ENCODE results near the gene TBX4.

The TBX4 gene

DNA sequence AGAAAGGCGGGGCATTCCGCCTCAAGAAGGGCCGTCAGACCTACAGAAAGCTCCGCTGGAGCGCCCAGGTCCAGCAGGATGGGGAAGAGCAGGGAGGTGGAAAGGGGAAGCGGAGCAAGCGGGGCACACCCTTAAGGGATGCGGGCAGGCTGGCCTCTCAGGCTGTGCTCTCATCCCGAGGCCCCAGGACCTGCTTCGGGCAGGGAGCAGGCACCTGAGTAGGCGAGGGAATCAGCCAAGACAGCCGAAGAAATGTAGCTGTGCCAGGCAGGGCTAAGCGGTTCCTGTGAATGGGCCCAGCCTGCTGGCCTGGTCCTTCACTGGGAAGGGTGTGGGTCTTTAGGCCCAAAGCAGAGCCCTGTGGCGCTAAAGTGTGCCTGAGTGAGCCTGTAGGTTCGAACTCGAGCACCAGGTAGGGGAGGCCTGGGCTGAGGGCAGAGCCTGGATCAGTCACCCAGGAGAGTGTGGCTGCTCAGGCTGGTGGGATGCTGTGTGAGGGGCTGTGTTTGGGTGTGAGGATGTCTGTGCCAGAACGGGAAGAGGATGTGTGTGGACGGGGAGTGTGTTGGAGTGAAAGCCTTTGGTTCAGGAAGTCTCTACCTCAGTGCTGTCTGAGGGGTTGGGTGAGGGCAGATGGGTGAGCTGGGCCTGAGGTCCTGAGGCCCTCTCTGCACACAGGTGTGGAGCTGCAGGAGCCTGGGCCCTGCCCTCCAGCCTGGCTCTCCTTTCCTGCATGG, 3.3 kb downstream of the TBX4 start:
- no peak for DNase-seq

DNA sequence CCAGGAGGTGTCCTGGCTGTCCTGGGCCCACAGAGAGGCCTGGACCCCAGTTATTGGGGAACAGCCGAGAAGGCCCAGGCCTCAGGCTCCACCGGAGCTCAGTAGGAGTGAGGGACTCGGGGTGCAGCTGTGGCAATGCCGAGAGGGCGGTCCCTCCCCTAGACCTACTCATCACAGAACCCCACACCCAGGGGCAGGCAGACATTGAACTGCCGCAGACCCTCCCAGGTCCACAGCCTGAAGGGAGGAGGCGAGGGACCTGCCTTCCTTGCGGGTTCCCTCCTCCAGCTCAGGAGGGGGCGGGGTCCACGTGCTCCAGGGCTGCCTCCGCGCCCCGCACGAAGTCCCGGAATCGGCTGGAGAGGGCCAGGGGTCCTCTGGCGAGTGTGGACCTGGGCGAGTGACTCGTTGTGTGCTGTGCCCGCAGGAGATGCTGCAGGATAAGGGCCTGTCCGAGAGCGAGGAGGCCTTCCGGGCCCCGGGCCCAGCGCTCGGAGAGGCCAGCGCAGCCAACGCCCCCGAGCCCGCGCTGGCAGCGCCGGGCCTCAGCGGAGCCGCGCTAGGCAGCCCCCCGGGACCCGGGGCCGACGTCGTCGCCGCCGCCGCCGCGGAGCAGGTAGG, 3.9 kb downstream of the TBX4 start:
- DNase-seq: no peak

DNA sequence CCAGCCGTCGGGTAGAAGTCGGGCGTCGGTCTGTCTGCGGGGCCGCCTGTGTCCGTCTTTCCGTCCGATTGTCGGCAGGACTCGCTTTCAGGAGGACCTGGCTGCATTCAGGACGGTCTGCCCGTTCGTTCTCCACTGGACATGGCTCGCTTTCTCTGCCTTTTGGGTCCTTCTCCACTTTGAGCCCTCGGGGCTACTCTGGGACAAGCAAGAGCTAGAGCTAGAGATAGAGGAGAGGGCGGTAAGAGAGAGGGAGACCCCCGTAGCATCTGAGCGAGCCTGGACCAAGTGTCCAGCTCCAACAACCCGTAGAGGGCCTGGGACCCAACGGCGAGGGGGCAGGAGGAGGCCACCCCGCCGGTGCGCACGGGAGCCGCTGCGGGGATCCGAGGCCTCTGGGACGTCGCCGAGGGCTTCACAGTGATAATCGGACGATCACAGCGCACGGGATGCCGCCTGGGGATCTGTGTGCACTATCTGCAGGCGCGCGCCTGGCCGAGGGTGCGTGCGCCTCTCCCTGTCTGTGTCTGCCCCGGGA, 4.5 kb downstream of the TBX4 start:
- no peak for DNase-seq

DNA sequence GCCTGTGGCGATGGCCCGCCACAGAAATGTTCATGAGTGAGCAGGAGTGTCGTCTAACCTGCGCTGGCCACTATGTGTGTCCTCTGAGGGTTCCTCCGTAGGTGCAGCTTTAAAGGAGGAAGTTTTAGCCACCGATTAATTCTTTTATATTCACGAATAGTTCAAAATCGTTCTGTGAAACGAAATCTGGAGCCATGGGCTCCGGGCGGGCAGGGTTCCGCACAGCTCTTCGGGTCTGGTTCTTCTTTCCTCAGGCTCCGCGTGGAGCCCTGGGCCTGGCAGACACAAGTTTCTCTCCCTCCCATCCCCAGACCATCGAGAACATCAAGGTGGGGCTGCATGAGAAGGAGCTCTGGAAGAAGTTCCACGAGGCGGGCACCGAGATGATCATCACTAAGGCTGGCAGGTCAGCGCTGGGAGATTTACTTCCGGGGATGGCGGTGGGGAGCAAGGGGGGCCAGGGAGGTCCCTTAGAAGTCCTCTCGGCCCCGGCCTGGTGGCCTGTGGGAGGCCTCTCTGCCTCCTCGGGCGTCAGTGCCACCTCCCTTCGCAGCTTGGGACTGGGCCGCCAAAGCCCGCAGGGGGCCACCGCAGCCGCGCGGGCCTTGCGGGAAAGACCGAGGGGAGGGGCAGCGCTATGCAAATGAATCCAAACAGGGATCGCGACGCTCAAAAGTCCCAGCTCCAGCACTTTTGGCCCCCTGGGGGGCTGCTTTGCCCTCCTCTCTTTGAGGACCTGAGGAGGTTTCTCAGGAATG, 5.2 kb downstream of the TBX4 start:
- no peak for DNase-seq

DNA sequence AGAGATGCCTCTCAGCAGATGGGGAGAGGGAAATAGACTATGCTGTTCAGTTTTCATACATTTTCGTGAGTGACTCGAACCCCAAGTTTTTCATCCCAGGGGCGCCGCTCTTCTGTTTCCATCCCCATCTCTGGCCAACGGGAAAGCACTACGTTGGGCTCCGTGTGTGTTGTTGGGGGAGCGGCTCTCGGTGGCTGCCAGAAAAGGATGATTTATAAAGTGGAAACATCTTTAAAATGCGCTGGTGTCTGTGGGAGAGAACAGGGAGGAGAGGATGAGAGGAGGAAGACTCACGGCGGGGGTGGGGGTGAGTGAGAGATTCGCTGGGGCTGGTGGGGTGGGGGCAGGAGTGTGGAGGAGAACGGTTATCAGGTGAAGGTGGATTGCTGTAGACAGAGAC, 5.8 kb downstream of the TBX4 start:
- no peak for DNase-seq

DNA sequence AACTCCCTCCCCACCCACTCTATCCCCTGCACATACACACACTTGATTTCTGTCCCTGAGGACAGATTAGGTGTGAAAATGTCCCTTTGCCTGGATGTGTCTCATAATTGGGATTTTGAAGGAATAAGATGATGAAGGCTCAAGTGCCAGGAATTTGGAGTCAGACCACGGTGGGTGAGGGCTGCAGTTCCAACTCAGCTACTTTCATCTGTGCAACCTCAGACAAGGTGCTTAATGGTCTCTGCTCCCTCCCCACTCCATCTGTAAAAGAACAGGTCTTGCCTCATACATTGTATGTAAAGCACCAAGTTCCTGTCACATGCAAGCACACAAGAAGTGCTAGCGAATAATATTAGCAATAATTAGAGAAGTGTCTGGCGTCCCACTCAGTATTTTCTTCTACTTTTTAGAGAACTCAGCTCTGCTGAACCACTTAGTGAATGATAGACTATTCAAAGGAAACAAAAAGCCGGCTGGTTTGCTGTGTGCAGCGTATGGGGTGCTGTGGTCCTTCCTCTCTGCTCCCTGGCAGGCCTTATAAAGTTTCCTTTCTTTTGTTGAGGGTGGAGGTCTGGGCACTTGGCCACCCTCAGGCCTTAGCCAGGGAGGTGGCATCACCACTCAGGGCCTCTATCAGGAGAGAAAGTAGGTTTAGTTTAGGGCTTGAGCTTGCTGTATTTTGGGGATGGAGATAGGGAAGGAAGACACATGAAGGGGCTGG, 6.4 kb downstream of the TBX4 start:
- no peak for DNase-seq

DNA sequence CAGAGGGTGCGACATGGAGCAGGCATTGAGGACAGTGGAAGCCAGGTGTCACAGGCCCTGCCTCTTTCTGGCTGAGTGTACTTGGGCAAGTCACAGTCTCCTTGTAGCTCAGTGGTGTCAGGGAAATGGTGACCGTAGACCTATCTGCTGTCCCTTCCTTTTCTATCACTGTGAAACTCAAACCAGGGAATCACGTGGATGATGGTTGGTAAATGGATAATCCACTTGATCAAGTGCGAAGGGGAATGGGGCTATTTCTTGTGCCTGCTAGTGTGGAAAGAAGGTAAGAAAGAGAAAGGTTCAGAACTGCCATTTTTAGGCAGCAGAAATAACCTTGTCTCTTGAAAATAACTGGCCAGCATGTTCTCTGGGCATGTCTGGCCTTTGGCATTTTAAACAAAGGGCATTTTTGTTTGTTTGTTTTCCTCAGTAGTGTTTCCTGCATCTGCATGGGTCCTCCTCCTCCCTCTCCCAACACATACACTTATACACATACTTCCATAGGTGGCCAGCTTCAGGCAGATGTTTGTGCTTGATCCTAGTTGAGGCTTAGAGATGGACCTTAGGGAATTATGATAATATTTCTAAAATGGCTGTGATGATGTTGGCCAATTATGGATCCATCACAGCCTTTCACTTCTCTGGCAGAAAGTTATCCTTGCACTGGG, 7.1 kb downstream of the TBX4 start:
- no peak for DNase-seq

DNA sequence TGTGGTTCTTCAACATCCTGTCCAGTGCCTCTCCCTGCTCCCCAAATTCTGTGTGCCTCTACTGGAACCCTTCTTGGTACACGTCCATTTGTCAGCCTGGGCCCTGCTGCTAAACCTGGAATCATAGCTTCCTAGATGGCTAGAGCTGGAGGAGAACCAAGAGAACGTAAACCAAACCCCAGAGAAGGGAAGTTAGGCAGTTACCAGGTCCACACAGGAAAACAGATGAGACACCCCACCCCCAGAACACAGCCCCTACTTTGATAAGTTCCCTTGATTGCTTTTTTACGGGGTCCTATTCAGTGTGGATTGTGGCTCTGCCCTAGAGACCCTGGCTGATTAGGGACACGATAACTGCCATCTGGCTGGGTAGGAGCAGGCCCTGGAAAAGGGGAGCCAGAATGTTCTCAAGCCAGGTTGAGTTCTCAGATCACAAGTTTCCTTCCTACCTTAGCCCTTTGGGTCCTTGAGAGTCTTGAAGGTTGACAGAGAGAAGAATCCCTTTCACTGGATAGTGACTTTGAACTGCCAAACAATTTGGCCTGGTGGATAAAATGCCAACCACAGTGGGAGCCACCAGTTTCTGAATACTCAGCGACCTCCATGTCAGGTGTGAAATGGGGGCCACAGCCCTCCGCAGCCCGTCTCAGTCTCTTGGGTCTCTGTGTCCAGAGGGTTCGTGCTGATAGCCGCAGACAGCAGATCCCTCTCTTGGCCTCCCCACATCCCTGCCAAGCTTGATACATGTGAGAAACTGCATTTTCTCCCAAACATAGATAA, 7.9 kb downstream of the TBX4 start:
- DNase-seq: no peak

DNA sequence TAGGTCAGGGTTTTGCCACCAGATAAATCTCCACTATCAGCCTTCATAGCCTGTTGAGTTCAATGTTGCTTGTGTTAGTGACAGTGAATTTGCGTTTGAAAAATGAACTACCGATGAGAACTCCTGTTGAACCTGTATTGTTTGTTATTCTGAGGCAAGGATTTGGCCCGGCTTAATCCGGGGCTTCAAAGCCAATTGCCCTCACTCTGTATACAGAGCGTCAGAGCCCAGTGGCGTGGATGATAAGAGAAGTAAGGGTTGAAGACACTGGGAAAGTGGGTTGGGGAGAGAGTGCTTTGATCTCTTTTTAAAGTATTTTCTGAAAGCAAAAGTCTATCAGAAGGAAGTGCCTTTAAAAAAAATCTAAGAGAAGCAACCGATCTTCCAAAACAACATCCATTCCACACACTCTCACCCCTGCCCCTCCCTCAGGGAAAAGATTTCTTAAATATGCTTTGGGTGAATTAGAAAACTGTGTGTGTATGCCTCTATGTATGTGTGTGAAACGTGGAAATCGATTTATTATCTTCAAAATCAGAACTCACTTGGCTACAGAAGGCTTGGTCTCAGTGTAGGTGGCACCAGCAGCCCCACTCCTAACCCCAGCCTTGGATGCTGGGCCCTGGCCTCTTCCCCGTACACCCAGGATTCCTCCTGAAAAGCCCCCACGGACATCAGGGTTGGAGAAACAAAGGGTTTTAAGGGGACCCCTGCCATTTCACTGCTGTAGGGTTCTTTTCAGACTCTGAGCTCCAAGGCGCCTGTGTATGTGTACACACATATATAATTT, 8.8 kb downstream of the TBX4 start:
- DNase-seq: peak; percentile 67

DNA sequence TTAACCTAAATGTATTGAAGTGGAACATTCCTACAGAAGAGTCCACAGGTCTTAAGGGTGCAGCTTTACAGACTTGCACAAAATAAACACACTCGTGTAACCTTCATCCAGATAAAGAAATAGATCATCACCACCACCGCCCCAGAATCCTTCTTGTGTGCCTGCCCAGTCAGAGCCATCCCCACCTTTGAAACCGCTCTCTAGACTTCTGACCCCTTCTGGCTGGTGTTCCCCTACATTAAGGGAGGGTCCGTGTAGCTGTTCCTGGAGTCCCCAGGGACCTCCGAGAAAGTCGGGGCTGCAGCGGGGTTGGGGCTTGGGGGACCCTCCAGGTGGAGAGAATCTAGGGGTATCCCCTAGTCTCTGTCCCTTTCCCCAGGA, 9.4 kb downstream of the TBX4 start:
- no peak for DNase-seq

DNA sequence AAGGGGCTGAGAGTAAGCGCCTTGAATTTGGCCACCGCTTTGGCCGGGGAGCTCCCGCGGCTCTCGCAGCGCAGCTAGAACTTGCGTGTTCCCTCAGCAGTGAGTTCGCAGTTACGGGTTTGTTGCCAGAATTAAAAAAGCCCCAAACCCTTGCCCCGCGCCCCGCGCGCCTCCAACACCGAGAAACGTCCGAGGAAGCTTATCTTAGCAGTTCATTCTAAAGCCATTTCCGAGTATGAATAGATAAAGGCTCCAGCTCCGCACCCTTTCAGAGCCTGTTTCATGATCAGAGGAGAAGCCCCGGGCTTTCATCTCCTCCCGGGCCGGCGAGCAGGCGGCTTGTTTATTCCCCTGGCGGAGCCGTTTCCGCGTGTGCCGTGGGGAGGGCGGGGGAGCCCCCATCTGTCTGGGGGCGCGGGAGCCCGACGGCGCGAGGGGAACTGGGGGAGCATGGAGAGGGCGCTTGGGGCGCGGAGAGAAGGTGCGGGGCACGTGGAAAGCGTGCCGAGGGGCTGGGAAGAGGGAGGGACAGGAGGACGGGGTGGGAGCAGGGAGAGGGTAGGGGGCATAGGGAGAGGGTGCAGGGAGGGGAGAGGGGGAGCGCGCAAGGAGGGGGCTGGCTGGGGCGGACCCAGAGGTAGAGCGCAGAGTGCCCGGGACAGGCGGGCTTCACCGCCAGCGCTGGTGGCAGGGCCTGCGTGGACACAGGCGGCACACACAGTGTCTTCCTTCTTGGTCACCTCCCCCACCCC, 9.9 kb downstream of the TBX4 start:
- DNase-seq: no peak

DNA sequence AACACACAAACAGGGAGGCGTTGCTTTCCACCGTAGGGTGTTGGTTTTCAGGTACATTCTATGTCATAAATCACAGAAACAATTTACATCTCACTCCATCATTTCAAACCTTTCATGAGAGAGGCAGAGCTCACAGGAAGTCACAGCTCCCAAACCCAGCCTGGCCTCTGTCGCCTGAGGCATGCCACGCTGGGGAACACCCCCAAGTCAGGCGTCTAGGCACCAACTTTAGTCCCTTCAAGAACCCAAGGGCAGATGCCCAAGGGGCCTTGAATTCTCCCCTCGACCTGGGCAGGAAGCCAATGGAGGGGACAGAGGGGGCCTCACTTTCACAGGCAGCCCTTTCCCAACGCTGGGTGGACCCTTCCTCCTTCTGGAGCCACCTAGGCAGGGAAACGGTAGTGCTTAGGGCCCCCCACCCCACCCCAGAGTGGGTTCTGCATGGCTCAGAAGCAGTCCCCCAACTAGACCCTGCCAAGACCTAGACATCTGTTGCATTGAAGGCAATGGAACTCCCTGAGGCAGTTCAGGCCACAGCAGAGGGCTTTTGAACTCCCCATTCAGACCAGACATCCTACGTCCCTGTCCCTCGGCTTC, 10.6 kb downstream of the TBX4 start:
- no peak for DNase-seq

DNA sequence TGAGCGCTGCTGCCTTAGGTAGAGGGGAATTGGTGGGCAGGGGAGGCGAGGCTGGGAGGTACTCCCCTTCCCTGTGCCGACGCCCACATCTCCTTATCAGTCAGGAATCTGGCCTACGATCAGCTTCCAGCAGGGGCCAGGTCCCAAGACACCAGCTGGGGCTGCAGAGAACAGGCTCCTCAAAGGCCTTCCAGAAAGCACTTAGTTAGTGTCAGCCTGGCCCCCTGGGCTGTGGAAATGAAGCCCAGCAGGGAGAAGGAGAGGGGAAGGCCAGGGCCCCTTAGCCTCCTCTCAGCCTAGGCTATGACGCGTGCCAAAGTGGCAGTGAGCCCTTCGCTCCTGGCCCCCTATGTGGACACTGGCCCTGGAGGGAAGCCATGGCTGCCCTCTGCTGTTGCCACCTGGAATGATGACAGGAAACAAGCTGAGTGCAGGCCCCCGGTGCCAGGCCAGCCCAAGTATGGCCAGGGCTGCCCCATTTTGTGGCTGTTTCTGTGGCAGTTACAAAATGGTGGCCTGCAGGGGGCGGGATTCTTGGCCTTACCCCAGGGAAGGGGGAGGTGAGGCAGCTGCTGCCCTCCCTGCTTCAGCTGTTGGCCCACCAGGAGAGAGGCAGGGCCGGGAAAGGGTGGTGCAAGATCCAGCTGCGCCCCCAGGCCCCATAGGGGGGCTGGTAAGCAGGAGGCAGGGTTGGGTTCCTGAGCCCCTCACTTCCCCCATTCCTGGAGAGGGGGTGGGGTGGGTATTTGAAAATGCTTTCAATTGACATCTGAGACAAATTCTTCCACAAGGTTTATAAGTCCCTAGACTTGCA, 11.3 kb downstream of the TBX4 start:
- peak; percentile 18 for DNase-seq

DNA sequence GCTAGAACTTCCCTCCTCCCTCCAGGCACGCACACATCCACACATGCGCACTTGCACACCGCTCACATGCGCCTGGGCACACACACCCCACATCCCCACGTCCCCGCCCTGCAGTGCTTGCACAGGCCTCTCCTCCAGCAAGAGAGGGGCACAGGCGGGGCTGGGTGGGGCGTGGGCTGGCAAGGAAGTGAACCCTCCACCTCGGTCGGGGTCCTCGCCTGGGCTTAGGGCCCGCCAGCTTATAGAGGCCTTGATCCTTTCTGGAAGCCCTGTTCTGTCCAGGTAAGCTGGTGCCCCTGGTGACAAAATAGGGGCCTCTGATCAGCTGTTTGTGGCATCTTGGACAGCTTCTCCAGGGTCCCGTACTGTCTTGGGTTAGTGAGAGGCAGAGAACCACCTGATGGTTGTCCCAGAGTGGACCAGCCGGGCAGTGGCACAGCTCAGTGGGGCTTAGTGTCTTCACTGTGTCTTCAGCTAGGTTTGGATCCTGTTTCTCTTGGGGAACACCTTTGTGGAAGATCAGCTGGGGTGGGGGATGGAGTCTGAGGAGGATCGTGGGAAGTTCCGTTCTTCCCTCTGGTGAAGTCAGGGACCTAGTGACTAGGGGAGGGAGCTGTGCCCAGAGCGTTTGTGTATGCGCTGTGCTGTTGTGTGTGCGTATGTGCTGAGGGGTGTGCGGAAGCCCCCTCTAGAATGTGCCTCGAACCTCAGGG, 12.1 kb downstream of the TBX4 start:
- DNase-seq: no peak

DNA sequence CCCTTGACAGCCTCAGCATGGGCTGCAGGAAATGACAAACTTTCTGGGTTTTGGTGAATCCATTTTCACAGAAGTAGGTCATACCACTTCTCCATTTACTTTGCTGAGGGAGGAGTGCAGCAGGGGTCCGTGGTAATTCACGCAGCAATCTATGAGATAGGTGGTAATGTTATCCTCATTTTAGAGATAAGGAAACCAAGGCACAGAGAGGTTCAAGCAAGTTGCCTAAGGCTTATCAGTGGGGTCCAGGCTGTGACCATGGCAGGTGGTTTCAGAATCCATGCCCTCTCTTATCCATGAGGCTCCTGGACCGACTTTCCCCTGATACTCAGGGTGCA, 12.6 kb downstream of the TBX4 start:
- no peak for DNase-seq

DNA sequence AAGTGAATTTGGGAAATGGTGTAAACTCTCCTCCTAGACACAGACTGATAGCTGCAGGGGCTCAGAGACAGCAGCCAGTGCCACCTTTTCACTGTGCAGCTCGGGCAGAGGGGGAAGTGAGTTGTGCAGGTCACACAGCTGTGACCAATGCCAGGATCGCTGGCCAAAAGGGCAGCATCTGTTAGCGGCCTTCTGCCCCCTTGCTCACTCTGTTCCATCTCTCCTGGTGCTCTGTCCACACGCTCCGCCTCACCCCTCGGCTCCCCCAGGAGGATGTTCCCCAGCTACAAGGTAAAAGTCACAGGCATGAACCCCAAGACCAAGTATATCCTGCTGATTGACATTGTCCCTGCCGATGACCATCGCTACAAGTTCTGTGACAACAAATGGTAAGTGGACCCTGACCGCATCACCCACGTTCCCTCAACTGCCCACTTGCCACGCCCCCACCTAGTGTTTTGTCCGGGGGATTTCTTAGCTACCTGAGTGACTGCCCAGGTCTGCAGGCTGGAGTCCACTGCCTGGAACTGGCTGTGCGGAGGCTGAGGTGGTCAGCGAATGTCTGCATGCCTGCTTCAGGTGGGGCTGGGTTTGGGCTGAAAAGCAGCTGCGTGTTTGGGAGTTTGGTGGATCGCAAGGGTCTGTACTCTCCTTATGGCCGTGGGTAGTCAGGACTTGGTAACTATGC, 13.5 kb downstream of the TBX4 start:
- no peak for DNase-seq

DNA sequence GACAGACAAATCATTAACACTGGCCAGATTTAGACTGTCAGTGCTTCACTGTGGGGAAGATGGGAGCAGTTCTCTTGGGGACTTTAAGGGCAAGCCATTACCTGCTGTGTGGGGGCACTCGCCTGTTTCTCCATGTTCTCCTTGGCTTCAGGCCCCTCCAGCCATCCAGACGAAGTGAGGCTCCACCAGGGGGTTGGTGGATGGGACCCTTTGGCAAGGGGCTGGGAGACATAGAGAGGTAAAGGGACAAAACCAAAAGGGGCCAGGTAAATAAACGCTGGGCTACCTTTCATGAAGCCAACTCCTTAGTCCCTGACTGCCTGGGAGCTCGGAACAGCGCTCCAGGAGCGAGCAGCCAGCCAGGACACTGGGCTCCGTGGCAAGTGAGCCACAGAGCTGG, 14.0 kb downstream of the TBX4 start:
- DNase-seq: no peak

Measured in NCI-H82 (cell line).